ENCODE results near the gene COPB2. TPM values are rescaled to one million over a fixed set of nuclear protein-coding genes. Genes with fewer than 3 reads are reported as not detected.

The COPB2 gene
- polyA plus RNA-seq, 1 of the 3 experiments (the other 2 are of a cell fraction), result 69.7 TPM

DNA sequence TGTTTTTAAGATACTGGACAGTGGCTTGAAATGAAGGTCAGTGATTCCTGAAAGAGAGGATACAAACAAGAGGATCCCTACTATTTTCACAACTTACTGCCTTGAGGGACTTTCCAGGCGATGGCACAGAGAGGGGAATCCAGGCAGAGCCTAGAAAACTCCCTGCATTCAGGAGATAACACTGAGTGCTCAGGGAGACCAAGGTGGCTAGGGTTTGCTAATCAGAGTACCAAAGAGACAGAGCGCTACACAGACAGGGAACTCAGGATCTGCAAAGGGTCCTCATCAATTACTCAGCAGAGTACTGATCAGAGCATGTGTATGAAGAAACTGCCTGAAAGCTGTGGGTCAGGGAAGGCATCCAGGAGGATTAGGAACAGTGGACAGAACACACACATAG is 57.4 kb downstream of the COPB2 start:
- no peaks in the 10 kb centered on the region for H3K9me2 ChIP-seq
- H3K27ac ChIP-seq (ENCODE audit: low read depth in 2 of 2, low read length in 1 of 2), result no peak overlapping the region
- no peaks in the 10 kb centered on the region for H4K20me1 ChIP-seq (ENCODE audit: insufficient read depth)
- H3F3A ChIP-seq (replicated peaks; ENCODE audit: insufficient read depth), result no peaks in the 10 kb centered on the region
- H3K4me2 ChIP-seq, result no peak overlapping the region
- no peak for TF ChIP-seq FOSL2 (IDR thresholded peaks at IDR 0.05; ENCODE audit: borderline replicate concordance, low read depth)
- no peak for TF ChIP-seq MXI1 (IDR thresholded peaks at IDR 0.05; ENCODE audit: low read depth, low read length)
- TF ChIP-seq GATA2 (CRISPR knock-in tag; IDR thresholded peaks at IDR 0.05), result no peak
- no peak for TF ChIP-seq ELF1 (IDR thresholded peaks at IDR 0.05)
- TF ChIP-seq TEAD4 (IDR thresholded peaks at IDR 0.05; ENCODE audit: borderline replicate concordance, insufficient read depth), result no peak
- no peak for TF ChIP-seq JUND (IDR thresholded peaks at IDR 0.05)
- TF ChIP-seq, protein P1, sequence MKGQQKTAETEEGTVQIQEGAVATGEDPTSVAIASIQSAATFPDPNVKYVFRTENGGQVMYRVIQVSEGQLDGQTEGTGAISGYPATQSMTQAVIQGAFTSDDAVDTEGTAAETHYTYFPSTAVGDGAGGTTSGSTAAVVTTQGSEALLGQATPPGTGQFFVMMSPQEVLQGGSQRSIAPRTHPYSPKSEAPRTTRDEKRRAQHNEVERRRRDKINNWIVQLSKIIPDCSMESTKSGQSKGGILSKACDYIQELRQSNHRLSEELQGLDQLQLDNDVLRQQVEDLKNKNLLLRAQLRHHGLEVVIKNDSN (IDR thresholded peaks at IDR 0.05; ENCODE audit: borderline replicate concordance, low read depth), result no peak
- TF ChIP-seq FOXJ3 (CRISPR knock-in tag; IDR thresholded peaks at IDR 0.05), result no peak
- TF ChIP-seq, protein P2, sequence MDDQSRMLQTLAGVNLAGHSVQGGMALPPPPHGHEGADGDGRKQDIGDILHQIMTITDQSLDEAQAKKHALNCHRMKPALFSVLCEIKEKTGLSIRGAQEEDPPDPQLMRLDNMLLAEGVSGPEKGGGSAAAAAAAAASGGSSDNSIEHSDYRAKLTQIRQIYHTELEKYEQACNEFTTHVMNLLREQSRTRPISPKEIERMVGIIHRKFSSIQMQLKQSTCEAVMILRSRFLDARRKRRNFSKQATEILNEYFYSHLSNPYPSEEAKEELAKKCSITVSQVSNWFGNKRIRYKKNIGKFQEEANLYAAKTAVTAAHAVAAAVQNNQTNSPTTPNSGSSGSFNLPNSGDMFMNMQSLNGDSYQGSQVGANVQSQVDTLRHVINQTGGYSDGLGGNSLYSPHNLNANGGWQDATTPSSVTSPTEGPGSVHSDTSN (IDR thresholded peaks at IDR 0.05), result no peak
- TF ChIP-seq ZBTB33 (IDR thresholded peaks at IDR 0.05; ENCODE audit: borderline replicate concordance, low read depth), result no peak
- no peak for TF ChIP-seq GABPA (IDR thresholded peaks at IDR 0.05; ENCODE audit: low read depth)
- TF ChIP-seq RCOR1 (IDR thresholded peaks at IDR 0.05; ENCODE audit: low read length), result no peak
- TF ChIP-seq MAX (IDR thresholded peaks at IDR 0.05; ENCODE audit: low read depth), result no peak
- TF ChIP-seq, protein P3, sequence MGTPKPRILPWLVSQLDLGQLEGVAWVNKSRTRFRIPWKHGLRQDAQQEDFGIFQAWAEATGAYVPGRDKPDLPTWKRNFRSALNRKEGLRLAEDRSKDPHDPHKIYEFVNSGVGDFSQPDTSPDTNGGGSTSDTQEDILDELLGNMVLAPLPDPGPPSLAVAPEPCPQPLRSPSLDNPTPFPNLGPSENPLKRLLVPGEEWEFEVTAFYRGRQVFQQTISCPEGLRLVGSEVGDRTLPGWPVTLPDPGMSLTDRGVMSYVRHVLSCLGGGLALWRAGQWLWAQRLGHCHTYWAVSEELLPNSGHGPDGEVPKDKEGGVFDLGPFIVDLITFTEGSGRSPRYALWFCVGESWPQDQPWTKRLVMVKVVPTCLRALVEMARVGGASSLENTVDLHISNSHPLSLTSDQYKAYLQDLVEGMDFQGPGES (IDR thresholded peaks at IDR 0.05; ENCODE audit: low read depth, low read length), result no peak
- TF ChIP-seq RFX5 (IDR thresholded peaks at IDR 0.05; ENCODE audit: low read length), result no peak
- no peak overlapping the region for H2AFZ ChIP-seq (ENCODE audit: low read depth)
- H3K9me3 ChIP-seq, result no peaks in the 10 kb centered on the region
- no peak overlapping the region for H3K4me3 ChIP-seq (ENCODE audit: low read depth in 2 of 2, low read length in 1 of 2)
- DNase-seq, result no peak
- H3K36me3 ChIP-seq (replicated peaks in 1 of 2; ENCODE audit: control insufficient read depth in 1 of 2, insufficient read depth in 2 of 2, low read length in 1 of 2), result no peaks in the 10 kb centered on the region
- H3K4me1 ChIP-seq (ENCODE audit: control insufficient read depth in 1 of 2, insufficient read depth in 2 of 2, low read depth in 1 of 2, low read length in 1 of 2), result peaks cover 0 to 5% of the 10 kb centered on the region in 2 experiments; a peak in 1 of 4 replicates
- no peak overlapping the region for H3K9ac ChIP-seq
- ChIA-PET POLR2A (no interaction called here), CTCF (interaction anchor here (0.8 to 6.0 kb wide), 4 partner anchors 13 to 1289 kb away, joined by 3 to 166 read pairs (median 4); no protein-coding TSS in a partner anchor)
- H3K79me2 ChIP-seq (ENCODE audit: insufficient read depth), result no peaks in the 10 kb centered on the region
- peaks cover 11% of the 10 kb centered on the region; the same call in 1 of the 2 replicates for H3K27me3 ChIP-seq (ENCODE audit: insufficient read depth)
- 25% methylated on average over 2 of the region's 2 CpGs for WGBS (ENCODE audit: low lambda C conversion rate)

Data from SK-N-SH (cell line).